Mesendoderm (in vitro differentiated cells): ENCODE measurements around the gene CADM4.
"Not testable (repeated sequence)": the region's sequence is repeated elsewhere in the genome, so short reads cannot be mapped to it uniquely, and the experiment has no call there.

Experiments
- DNase-seq: peaks from one replicate; pipeline ENCODE4 v3.0.0; 2013
- H2AK5ac ChIP-seq: 2 replicates; pipeline ENCODE4 v1.6.1; 2013; ENCODE audit warnings: low read length, inconsistent platforms
- H2BK120ac ChIP-seq: 2 replicates; pipeline ENCODE4 v1.6.1; 2013; ENCODE audit warnings: low read depth, mild to moderate bottlenecking, low read length, moderate library complexity, mixed read lengths
- H2BK15ac ChIP-seq: replicated peaks from 2 replicates; pipeline ENCODE4 v1.6.1; 2013; ENCODE audit warnings: low read depth, mild to moderate bottlenecking, moderate library complexity
- H2BK5ac ChIP-seq: 2 replicates; pipeline ENCODE4 v1.6.1; 2013; ENCODE audit warnings: low read length, inconsistent platforms
- H3K18ac ChIP-seq: 2 replicates; pipeline ENCODE4 v1.6.1; 2013; ENCODE audit warnings: mild to moderate bottlenecking, low read length, mixed read lengths
- H3K23ac ChIP-seq: one replicate; pipeline ENCODE4 v1.6.1; 2013; ENCODE audit warnings: low read length
- H3K27ac ChIP-seq: 2 replicates; pipeline ENCODE4 v1.5.1; 2013; ENCODE audit warnings: low read depth, mild to moderate bottlenecking, inconsistent platforms, low read length, moderate library complexity
- H3K27me3 ChIP-seq: 2 replicates; pipeline ENCODE4 v1.6.1; 2013; ENCODE audit warnings: low read length, control low read depth, mild to moderate bottlenecking, inconsistent platforms; ENCODE audit not compliant: insufficient read depth, poor library complexity
- H3K36me3 ChIP-seq: 2 replicates; pipeline ENCODE4 v1.6.1; 2013; ENCODE audit warnings: low read length, inconsistent platforms; ENCODE audit not compliant: control insufficient read depth, insufficient read depth
- H3K4ac ChIP-seq: one replicate; pipeline ENCODE4 v1.6.1; 2013; ENCODE audit warnings: low read depth, mild to moderate bottlenecking, low read length, moderate library complexity
- H3K4me1 ChIP-seq: 2 replicates; pipeline ENCODE4 v1.6.1; 2013; ENCODE audit warnings: low read depth, low read length, inconsistent platforms; ENCODE audit not compliant: control insufficient read depth
- H3K4me2 ChIP-seq: 2 replicates; pipeline ENCODE4 v1.6.1; 2013; ENCODE audit warnings: low read length
- H3K4me3 ChIP-seq: 2 replicates; pipeline ENCODE4 v1.5.1; 2013; ENCODE audit warnings: mild to moderate bottlenecking, low read length
- H3K56ac ChIP-seq: one replicate; pipeline ENCODE4 v1.6.1; 2013; ENCODE audit warnings: low read length
- H3K79me1 ChIP-seq: 2 replicates; pipeline ENCODE4 v1.6.1; 2013; ENCODE audit warnings: low read length, inconsistent platforms
- H3K79me2 ChIP-seq: 2 replicates; pipeline ENCODE4 v1.6.1; 2013; ENCODE audit warnings: mild to moderate bottlenecking, low read length; ENCODE audit not compliant: control insufficient read depth, insufficient read depth
- H3K9ac ChIP-seq: 2 replicates; pipeline ENCODE4 v1.6.1; 2013; ENCODE audit warnings: low read length, inconsistent platforms
- H4K5ac ChIP-seq: one replicate; pipeline ENCODE4 v1.6.1; 2013; ENCODE audit warnings: low read length
- H4K8ac ChIP-seq: one replicate; pipeline ENCODE4 v1.6.1; 2013; ENCODE audit warnings: low read depth, mild to moderate bottlenecking, control low read depth, low read length, moderate library complexity
- WGBS: extraction: QIAGEN DNeasy Blood & Tissue Kit; methylation state at CpG from one replicate; pipeline ENCODE4 v1.1.7; 2013; ENCODE audit warnings: low lambda C conversion rate, missing lambda C conversion rate; ENCODE audit not compliant: insufficient coverage; ENCODE audit errors: extremely low coverage; 5-methylcytosine and 5-hydroxymethylcytosine counted together

CADM4 gene

GRCh38 chr19:43589678-43590077, 50.0 kb downstream of the CADM4 start:
- Histone ChIP-seq H2BK15ac (no peak overlapping the region), H3K18ac (no peak overlapping the region), H3K27me3 (no peaks in the 10 kb centered on the region), H3K23ac (no peak overlapping the region), H2BK5ac (no peak overlapping the region), H3K4me2 (no peak overlapping the region), H4K5ac (no peak overlapping the region), H3K4ac (no peak overlapping the region), H3K79me1 (peaks cover 5% of the 10 kb centered on the region), H3K36me3 (peaks cover 1% of the 10 kb centered on the region), H3K56ac (no peak overlapping the region), H3K27ac (no peak overlapping the region), H3K4me3 (no peak overlapping the region), H3K4me1 (no peaks in the 10 kb centered on the region), H3K9ac (no peak overlapping the region), H2AK5ac (no peak overlapping the region), H4K8ac (no peak overlapping the region), H2BK120ac (no peak overlapping the region), H3K79me2 (no peaks in the 10 kb centered on the region)
- WGBS = no CpG with 5 or more reads among the region's 6 CpGs
- no peak for DNase-seq

GRCh38 chr19:43589277-43589676, 50.4 kb downstream of the CADM4 start:
- no CpG with 5 or more reads among the region's 5 CpGs for WGBS
- Histone ChIP-seq H3K36me3 (peaks cover 1% of the 10 kb centered on the region), H3K79me1 (peaks cover 5% of the 10 kb centered on the region), H4K5ac (no peak overlapping the region), H2BK120ac (no peak overlapping the region), H3K4me1 (no peaks in the 10 kb centered on the region), H3K4me2 (no peak overlapping the region), H3K18ac (no peak overlapping the region), H3K23ac (no peak overlapping the region), H3K56ac (no peak overlapping the region), H2AK5ac (no peak overlapping the region), H3K4ac (no peak overlapping the region), H3K27me3 (no peaks in the 10 kb centered on the region), H3K79me2 (no peaks in the 10 kb centered on the region), H2BK15ac (no peak overlapping the region), H4K8ac (no peak overlapping the region), H3K4me3 (no peak overlapping the region), H2BK5ac (no peak overlapping the region), H3K9ac (no peak overlapping the region), H3K27ac (no peak overlapping the region)
- no peak for DNase-seq

- H3K79me1 ChIP-seq, H3K23ac ChIP-seq, H3K4me1 ChIP-seq, DNase-seq, H3K18ac ChIP-seq, H3K4me2 ChIP-seq, H2AK5ac ChIP-seq, H3K79me2 ChIP-seq, H3K4me3 ChIP-seq, H3K27ac ChIP-seq, H4K8ac ChIP-seq, H3K9ac ChIP-seq, H3K4ac ChIP-seq, H3K56ac ChIP-seq, H3K27me3 ChIP-seq, H3K36me3 ChIP-seq, H2BK120ac ChIP-seq, H4K5ac ChIP-seq, H2BK5ac ChIP-seq, H2BK15ac ChIP-seq: not testable (repeated sequence)
- WGBS = no CpG with 5 or more reads among the region's 3 CpGs
Measured at GRCh38 chr19:43587029-43587428, 52.6 kb downstream of the CADM4 start.

DNA sequence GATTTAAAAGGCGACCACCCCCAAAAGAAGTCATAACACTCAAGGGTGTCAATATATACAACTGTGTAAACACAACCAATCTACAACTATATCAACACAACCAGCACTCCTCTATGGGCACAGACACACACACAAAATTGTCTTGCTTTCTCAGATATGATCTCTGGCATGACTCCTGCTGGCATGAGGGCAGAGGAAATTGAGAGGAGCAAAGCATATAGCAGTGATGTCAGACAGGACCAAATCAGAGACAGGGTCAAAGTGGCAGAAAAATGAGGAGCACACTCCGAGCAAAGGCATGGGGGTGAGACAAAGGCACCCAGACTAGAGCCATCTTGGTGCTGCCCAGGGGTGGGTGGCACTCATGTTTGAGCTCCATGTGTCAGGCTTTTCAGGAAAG, 53.3 kb downstream of the CADM4 start:
- no peaks in the 10 kb centered on the region for H3K79me2 ChIP-seq
- H3K27me3 ChIP-seq = no peaks in the 10 kb centered on the region
- no peak overlapping the region for H3K18ac ChIP-seq
- H3K79me1 ChIP-seq = no peaks in the 10 kb centered on the region
- H3K4me1 ChIP-seq = peaks cover 3% of the 10 kb centered on the region
- H3K56ac ChIP-seq = no peak overlapping the region
- H4K5ac ChIP-seq = no peak overlapping the region
- H2BK5ac ChIP-seq = no peak overlapping the region
- no peak overlapping the region for H3K27ac ChIP-seq
- peaks cover 1% of the 10 kb centered on the region for H3K36me3 ChIP-seq
- H2BK15ac ChIP-seq = no peak overlapping the region
- no peak overlapping the region for H4K8ac ChIP-seq
- H3K23ac ChIP-seq = no peak overlapping the region
- no peak overlapping the region for H3K4me3 ChIP-seq
- no peak overlapping the region for H2AK5ac ChIP-seq
- DNase-seq = no peak
- H3K4ac ChIP-seq = no peak overlapping the region
- no peak overlapping the region for H3K4me2 ChIP-seq
- no peak overlapping the region for H2BK120ac ChIP-seq
- no CpG with 5 or more reads among the region's 2 CpGs for whole genome bisulfite sequencing
- no peak overlapping the region for H3K9ac ChIP-seq

DNA sequence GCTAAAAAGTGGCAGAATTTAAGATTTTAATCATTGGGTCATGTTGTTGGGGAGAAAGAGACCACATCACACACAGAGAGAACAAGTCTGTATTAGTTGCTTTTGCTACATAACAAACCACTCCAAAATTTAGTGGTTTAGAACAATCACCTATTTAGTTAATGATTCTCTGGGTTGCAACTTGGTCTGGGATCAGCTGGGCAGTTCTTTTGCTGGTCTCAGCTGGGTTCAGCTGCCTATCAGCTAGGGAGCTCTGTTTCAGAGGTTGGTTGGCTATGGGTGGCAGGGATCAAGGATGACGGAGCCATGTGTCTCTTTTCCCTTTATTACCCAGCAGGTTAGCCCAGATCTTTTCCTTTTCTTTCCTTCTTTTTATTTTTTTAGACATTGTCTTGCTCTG, 55.2 kb downstream of the CADM4 start:
- WGBS = no CpG with 5 or more reads among the region's 1 CpG
- Histone ChIP-seq H4K8ac (no peak overlapping the region), H3K9ac (no peak overlapping the region)

GRCh38 chr19:43582495-43582894, 57.2 kb downstream of the CADM4 start:
- Histone ChIP-seq H4K5ac (no peak overlapping the region), H3K27me3 (no peaks in the 10 kb centered on the region), H3K9ac (no peak overlapping the region), H3K4ac (no peak overlapping the region), H3K4me1 (peaks cover 5% of the 10 kb centered on the region), H3K23ac (no peak overlapping the region), H3K4me3 (no peak overlapping the region), H2BK15ac (no peak overlapping the region), H3K79me1 (peaks cover 1% of the 10 kb centered on the region), H3K4me2 (no peak overlapping the region), H4K8ac (no peak overlapping the region), H2BK5ac (no peak overlapping the region), H3K36me3 (peaks cover 1% of the 10 kb centered on the region), H2AK5ac (no peak overlapping the region), H3K56ac (no peak overlapping the region), H3K27ac (no peak overlapping the region), H2BK120ac (no peak overlapping the region), H3K79me2 (no peaks in the 10 kb centered on the region), H3K18ac (no peak overlapping the region)
- no CpG with 5 or more reads among the region's 2 CpGs for WGBS
- DNase-seq = no peak

More for the DNA sequence above, 55.2 kb downstream of the CADM4 start:
- H3K56ac ChIP-seq = no peak overlapping the region
- no peak overlapping the region for H3K4me3 ChIP-seq
- no peak overlapping the region for H3K4ac ChIP-seq
- H3K79me1 ChIP-seq = peaks cover 1% of the 10 kb centered on the region
- H3K36me3 ChIP-seq = peaks cover 1% of the 10 kb centered on the region
- no peak overlapping the region for H3K27ac ChIP-seq
- no peak overlapping the region for H2BK120ac ChIP-seq
- no peak overlapping the region for H3K18ac ChIP-seq
- H3K79me2 ChIP-seq = no peaks in the 10 kb centered on the region
- no peaks in the 10 kb centered on the region for H3K27me3 ChIP-seq
- H3K4me2 ChIP-seq = no peak overlapping the region
- H2BK5ac ChIP-seq = no peak overlapping the region
- DNase-seq = no peak
- no peak overlapping the region for H2AK5ac ChIP-seq
- H3K23ac ChIP-seq = no peak overlapping the region
- H2BK15ac ChIP-seq = no peak overlapping the region
- H4K5ac ChIP-seq = no peak overlapping the region
- peaks cover 5% of the 10 kb centered on the region for H3K4me1 ChIP-seq
